Stomach (tissue), 4 donors: ENCODE results near the gene RWDD3.

ENCODE experiments used
- CTCF ChIP-seq, 7 experiments: fragments of 450-650 bp in 4 of 7; fragments of 200-600 bp in 3 of 7; sonication (generic) in 3 of 7; IDR thresholded peaks; one replicate each; pipeline ENCODE4 v1.5.1; 2016 to 2019; ENCODE audit warnings: antibody characterized with exemption in 7 of 7, control low read depth in 2 of 7, mild to moderate bottlenecking in 1 of 7
- EP300 ChIP-seq: sonication (generic); formaldehyde crosslinking; IDR thresholded peaks from one replicate; pipeline ENCODE4 v1.6.1; 2017; ENCODE audit warnings: antibody characterized with exemption
- POLR2A ChIP-seq, 4 donors: fragments of 450-650 bp; IDR thresholded peaks; one replicate each; pipeline ENCODE4 v1.6.1; 2016; ENCODE audit warnings: antibody characterized with exemption in 4 of 4, control low read depth in 2 of 4, mild to moderate bottlenecking in 1 of 4, moderate library complexity in 1 of 4
- POLR2AphosphoS5 ChIP-seq, 3 donors: sonication (generic); formaldehyde crosslinking; IDR thresholded peaks; one replicate each; pipeline ENCODE4 v1.6.1; 2016; ENCODE audit warnings: antibody characterized with exemption in 3 of 3

GRCh38 chr1:95286479-95286878 is 52.5 kb downstream of the RWDD3 start:
- TF ChIP-seq POLR2AphosphoS5 (IDR thresholded peaks at IDR 0.05): no peak
- no peak for TF ChIP-seq CTCF (IDR thresholded peaks at IDR 0.05)
- no peak for TF ChIP-seq POLR2A (IDR thresholded peaks at IDR 0.05)
- TF ChIP-seq EP300: no peak
